HG03457 (cell line): ENCODE results near the gene MT1B.

Experiments used
- ATAC-seq: cut with Tn5 transposase; IDR thresholded peaks from one replicate; pipeline ENCODE4 v1.9.1; 2021; ENCODE audit warnings: moderate number of reproducible peaks; ENCODE audit not compliant: unreplicated experiment

MT1B gene

DNA sequence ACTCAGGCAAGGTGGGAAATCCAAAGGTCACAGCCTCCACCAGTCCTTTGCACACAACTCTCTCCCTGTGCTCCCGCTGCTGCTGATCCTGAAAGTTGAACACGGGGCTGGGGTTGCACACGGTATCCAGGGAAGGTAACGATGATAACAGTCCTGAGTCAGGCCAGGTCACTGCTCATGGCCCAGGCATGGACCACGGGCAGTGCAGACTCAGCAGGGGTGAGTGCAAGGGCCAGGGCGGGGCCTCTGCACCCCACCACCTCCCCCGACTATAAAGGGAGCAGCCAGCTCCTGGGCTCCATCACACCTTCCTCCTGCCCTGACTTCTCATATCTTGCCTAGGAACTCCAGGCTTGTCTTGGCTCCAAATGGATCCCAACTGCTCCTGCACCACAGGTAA is at the start of gene MT1B:
Gene MT1B (plus strand): TSS at position 301 of the 400 bp plus-strand sequence. CDS start 68 bp downstream, at position 369.
- ATAC-seq = no peak

DNA sequence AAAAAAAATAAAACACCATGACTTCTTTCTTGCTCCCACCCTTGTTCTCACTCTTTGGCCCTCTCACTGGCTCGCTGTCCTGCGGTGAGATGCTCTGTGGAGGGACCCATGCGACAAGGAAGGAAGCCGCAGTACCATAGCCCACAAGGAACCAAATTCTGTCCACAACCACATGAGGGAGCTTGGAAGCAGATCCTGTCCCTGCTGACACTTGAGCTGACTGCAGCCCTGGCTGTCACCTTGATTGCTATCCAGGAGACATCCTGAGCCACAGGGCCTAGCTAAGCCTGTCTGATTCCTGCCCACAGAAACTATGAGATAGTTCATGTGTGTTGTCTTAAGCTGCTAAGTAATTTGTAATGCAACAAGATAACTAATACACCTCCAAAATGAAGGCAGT is 48.1 kb upstream of the MT1B start:
- no peak for ATAC-seq

DNA sequence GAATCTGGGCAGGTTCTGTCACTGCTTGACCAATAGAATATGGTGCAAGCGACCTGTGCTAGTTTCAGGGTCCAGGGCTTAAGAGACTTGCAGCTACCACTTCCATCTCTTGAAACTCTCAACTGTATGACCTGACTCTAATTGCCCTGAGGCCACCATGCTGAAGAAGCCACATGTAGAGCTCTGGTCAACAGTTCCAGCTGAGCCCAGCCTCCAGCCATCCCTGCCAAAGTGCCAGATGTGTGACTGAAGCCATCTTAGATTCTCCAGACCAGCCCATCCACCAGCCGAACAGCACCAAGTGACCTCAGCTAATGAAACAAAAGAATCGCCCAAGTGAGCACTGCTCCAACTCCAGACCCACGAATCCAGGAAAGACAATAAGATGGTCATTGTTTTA is 46.7 kb upstream of the MT1B start:
- ATAC-seq = no peak

DNA sequence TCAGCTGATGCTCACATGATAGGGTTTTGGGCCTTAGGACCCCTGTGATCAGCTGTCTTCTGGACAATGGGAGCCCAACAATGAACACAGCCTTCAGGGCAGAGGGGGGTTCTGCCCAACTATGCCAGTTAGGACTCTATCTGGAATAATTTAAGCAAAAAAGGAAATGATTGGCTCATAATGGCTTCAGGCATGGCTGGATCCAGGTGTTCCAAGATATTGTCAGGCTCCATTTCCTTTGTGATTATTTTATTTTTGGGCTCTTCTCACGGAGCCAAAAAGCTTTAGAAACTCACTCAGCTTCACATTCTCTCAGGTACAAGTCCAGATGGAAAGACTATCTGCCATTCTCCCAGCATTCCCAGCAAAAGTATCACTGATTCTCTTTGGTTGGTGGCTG is 46.2 kb upstream of the MT1B start:
- ATAC-seq = no peak

GRCh38 chr16:56606071-56606475 is 45.6 kb upstream of the MT1B start:
- no peak for ATAC-seq

DNA sequence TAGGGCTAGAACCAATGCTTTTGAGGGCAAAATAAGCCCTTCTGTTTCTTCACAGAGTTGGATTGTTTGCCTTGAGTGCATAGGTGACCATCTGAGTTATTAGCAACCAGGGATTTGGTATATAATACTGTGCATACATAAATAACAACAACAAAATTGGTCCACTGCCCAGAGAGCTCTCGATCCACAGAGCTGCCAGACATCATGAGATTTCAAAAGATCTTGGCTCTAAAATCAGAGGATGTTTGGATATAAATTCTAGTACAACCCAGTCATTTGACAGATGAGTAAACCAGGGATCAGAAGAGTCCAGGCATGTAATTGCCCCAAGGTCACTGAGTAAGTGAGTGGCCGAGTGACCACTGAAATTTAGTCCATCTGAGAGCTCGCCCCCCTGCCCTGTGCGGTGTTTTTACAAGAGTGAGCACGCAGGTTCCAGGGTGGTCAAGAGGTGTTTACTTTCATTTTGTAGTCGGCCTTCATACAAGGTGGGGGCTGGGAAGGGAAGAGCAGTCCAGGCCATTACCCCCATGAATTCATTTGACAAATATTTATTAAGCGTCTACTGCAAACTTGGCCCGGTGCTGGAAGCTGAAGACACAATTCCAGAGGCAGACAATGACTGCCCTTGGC is 45.1 kb upstream of the MT1B start:
- no peak for ATAC-seq

- ATAC-seq = no peak
These were observed 44.5 kb upstream of the MT1B start for GRCh38 chr16:56607109-56607618.

DNA sequence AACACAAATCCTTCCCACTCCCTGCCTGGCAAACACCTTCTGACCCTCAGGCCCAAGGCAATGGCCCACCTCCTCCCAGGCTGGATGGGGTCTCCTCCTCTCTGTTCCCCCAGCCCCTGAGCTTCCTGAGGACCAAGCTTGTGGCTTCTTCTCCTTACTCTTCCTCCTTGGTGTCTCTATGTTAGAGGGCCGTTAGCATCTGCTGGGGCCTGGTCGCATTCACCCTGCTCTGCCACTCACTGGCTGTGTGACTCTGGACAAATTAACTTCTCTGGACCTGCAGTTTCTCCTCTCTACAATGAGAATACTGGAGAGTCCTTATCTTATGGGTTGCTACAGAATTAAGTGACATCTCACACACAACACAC is 44.0 kb upstream of the MT1B start:
- no peak for ATAC-seq

GRCh38 chr16:56608043-56608875 is 43.4 kb upstream of the MT1B start, which contains the start of gene MT2A:
Gene MT2A (plus strand): TSS chr16:56608584. CDS start chr16:56608656, 72 bp downstream.
- peak; percentile 66 for ATAC-seq

DNA sequence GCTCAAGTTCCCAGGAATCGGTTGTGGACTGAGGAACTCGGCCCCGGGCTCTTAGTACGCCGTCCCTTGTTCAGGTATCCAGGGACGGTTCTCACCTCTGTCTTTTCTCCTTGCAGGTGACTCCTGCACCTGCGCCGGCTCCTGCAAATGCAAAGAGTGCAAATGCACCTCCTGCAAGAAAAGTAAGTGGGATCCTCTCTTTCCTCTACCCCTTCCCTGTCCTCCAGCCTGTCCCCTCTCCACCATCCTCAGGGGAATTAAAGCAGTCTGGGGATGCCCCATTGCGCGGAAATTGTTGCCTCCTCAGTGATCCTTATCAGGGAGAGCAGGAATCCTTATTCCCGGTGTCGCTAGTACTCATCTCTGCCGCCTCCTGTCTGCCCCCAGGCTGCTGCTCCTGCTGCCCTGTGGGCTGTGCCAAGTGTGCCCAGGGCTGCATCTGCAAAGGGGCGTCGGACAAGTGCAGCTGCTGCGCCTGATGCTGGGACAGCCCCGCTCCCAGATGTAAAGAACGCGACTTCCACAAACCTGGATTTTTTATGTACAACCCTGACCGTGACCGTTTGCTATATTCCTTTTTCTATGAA is 42.7 kb upstream of the MT1B start:
- ATAC-seq = no peak

DNA sequence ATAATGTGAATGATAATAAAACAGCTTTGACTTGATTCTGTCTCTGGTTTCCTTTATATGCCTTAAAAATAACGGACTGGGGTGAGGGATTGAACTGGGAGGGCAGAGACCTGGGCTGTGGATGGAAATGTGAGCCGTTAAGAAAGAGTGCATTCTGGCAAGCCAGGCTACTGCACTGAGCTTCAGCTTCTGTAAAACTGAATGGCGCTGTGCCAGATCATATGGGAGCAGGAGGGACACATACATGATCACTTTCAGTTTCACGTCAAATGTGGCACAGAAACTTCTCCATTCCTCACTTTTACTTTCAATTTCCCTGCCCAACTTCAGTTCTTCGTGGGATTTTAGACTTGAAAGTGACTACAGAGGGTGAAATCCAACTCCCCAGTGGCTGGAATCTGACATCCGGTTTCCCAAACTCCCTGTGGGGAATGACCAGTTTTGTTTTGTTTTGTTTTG is 42.2 kb upstream of the MT1B start:
- no peak for ATAC-seq

DNA sequence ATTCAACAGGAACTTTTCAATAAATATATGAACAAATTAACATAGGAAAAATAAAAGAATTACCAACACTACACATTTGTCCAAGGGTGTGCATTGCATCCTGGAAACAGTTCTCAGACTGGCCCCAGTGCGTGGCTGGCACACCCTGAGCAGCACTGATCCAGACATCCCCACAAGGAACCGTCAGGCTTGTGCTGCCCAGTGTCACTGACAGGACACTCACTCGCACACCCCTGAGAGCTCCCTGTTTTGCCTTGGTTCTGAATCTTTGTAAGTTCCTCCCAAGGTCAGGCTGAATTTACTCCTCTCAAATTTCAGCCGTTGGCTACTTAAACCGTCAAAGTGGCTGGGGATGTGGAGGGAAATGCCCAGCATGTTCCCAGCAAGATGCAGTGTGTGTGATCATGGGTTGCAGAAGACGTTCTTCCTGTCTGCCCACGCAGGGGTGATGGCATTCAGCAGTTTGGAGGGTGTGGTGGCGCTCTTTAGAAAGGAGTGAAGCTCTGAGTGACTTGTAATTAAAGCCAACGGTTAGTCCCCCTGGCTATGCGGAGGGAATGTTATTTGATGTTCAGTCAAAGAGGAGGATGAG is 41.6 kb upstream of the MT1B start:
- no peak for ATAC-seq

- ATAC-seq = no peak
These were observed 41.0 kb upstream of the MT1B start for GRCh38 chr16:56610609-56611111.

GRCh38 chr16:56611281-56611833 is 40.3 kb upstream of the MT1B start:
- no peak for ATAC-seq

- no peak for ATAC-seq
These were observed 38.0 kb upstream of the MT1B start for GRCh38 chr16:56613706-56614105.

GRCh38 chr16:56614549-56614991 is 37.1 kb upstream of the MT1B start:
- ATAC-seq = no peak

- no peak for ATAC-seq
These were observed 36.3 kb upstream of the MT1B start for GRCh38 chr16:56615353-56615752.

GRCh38 chr16:56616608-56617211 is 35.0 kb upstream of the MT1B start:
- ATAC-seq = no peak

DNA sequence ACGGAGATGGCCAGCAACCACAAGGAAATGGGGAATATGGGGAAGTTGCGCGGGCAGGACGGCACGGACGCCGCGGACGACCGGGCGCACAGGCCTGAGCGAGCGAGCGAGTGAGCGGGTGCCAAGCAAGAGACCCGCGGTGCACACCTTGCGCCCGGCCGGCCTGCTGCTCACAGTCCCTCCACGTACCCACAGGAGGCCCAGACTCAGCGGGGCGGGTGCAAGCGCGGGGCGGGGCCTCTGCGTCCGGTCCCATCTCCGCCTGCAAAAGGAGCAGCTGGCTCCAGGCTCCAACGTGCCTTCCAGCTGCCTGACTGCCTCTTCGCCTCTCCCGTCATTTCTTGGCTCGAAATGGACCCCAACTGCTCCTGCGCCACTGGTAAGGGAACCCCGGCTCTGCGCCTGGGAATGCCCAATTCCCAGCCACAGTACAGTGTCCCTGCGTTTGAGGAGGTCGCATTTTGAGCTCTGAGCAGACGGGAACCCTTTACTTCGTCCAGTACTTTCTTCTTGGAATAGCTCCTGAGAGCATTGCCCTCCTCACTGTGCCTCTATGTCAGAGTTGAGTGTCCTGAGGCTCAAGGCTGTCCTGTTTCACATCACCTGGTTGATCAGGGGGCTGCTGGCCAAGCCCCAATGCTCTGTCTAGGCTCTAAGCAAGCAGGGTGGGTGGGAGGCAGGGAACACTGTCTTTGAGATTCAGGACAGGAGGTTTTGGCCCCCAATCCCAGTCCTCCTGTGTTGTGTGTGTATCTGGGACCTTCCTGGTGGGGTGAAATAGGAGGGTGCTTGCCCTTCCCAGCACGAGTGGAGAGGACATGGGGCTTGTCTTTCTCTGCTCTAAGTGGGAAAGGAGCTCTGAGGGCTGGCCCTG is 34.2 kb upstream of the MT1B start:
- ATAC-seq = peak; percentile 53
